ENCODE results near the gene PDE7B. TPM values are rescaled to one million over a fixed set of nuclear protein-coding genes. Genes with fewer than 3 reads are reported as not detected.

Gene PDE7B
- total and polyA plus RNA-seq, 2 of the 8 experiments (the other 6 are each of a cell fraction or from before 2014, with no cell fraction given): not detected

DNA sequence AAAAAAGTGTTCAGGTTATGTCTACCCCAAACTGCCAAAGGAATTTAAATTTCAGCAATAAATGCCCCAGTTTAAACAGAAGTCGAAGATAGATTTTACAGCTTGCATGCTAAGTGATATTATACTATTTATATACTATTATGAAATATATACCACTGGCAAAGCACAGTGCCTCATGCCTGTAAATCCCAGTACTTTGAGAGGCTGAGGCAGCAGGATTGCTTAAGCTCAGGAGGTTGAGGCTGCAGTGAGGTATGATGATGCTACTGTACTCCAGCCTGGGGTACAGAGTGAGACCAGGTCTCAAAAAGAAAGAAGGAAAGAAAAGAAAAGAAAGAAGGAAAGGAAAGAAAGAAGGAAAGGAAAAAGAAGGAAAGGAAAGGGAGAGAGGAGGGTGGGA, 296.6 kb downstream of the PDE7B start:
- WGBS, 2 experiments (ENCODE audit: extremely low coverage in 1 of 2, insufficient coverage in 1 of 2, insufficient read length in 1 of 2, insufficient replicate concordance in 2 of 2, low coverage in 1 of 2, low lambda C conversion rate in 2 of 2, missing lambda C conversion rate in 1 of 2): 93% methylated on average over 1 of the region's 1 CpG; no CpG with 5 or more reads in 1 of the 2 experiments

More for the DNA sequence above, 296.6 kb downstream of the PDE7B start:
- H3K14ac ChIP-seq (ENCODE audit: insufficient read length): no peak overlapping the region
- H4K5ac ChIP-seq (ENCODE audit: insufficient read length, low read depth, low read length): no peak overlapping the region
- no peaks in the 10 kb centered on the region for H3K4me1 ChIP-seq (replicated peaks in 1 of 4; ENCODE audit: control insufficient read depth in 3 of 4, insufficient read depth in 4 of 4, low read length in 3 of 4)
- no peak overlapping the region for H4K8ac ChIP-seq (ENCODE audit: extremely low read depth, insufficient read depth, low read length)
- H3K56ac ChIP-seq (replicated peaks; ENCODE audit: insufficient read length, low read depth, low read length): no peak overlapping the region
- no peak overlapping the region for H4K91ac ChIP-seq (replicated peaks; ENCODE audit: insufficient read length, low read length)
- no peak overlapping the region for H2BK20ac ChIP-seq (ENCODE audit: low read length)
- H2BK5ac ChIP-seq (ENCODE audit: low read depth, low read length): no peak overlapping the region
- FAIRE-seq (no peak), DNase-seq (ENCODE audit: low read depth in 1 of 2, low spot score in 2 of 2) (no peak)
- no peak overlapping the region for H2BK15ac ChIP-seq (ENCODE audit: low read length)
- H2BK120ac ChIP-seq (replicated peaks; ENCODE audit: low read depth, low read length): no peak overlapping the region
- no peak overlapping the region for H2BK12ac ChIP-seq (ENCODE audit: low read depth, low read length)
- H2AK5ac ChIP-seq (ENCODE audit: low read depth, low read length): no peak overlapping the region
- H4K20me1 ChIP-seq (replicated peaks in 1 of 2; ENCODE audit: control insufficient read depth in 1 of 2, insufficient read depth in 2 of 2, low read length in 2 of 2): no peaks in the 10 kb centered on the region
- H3K4me2 ChIP-seq (ENCODE audit: insufficient read depth in 1 of 2, low read depth in 2 of 2, low read length in 2 of 2): no peak overlapping the region
- H3K27me3 ChIP-seq (replicated peaks in 1 of 4; ENCODE audit: control insufficient read depth in 3 of 4, extremely low read depth in 1 of 4, insufficient read depth in 3 of 4, low read length in 3 of 4): no peaks in the 10 kb centered on the region
- H3K36me3 ChIP-seq (ENCODE audit: control insufficient read depth in 2 of 4, insufficient read depth in 4 of 4, low read length in 3 of 4): no peaks in the 10 kb centered on the region
- no peak overlapping the region for H3K23ac ChIP-seq (ENCODE audit: insufficient read length)
- no peaks in the 10 kb centered on the region for H3K79me1 ChIP-seq (ENCODE audit: low read depth, low read length)
- no peak overlapping the region for H3K4me3 ChIP-seq (ENCODE audit: extremely low read depth in 1 of 4, insufficient read depth in 2 of 4, low read depth in 3 of 4, low read length in 4 of 4)
- H3K9me3 ChIP-seq (ENCODE audit: insufficient read depth in 2 of 2, low read depth in 1 of 2, low read length in 1 of 2): no peaks in the 10 kb centered on the region
- TF ChIP-seq YY1 (IDR thresholded peaks at IDR 0.05; ENCODE audit: low read depth, low read length): no peak
- H3K4ac ChIP-seq (replicated peaks; ENCODE audit: insufficient read length, low read depth, low read length): no peak overlapping the region
- H2AFZ ChIP-seq (ENCODE audit: low read length): no peak overlapping the region
- H3K79me2 ChIP-seq (ENCODE audit: control insufficient read depth in 1 of 2, insufficient read depth in 2 of 2, low read length in 2 of 2): no peaks in the 10 kb centered on the region
- H3K27ac ChIP-seq (ENCODE audit: low read depth, low read length): no peak overlapping the region
- ChIA-PET CTCF (ENCODE audit: partially characterized antibody) (interaction anchor here (1.4 kb wide), 1 partner anchor 21 kb away, joined by 3 read pairs; no protein-coding TSS in a partner anchor), POLR2A (ENCODE audit: partially characterized antibody) (no interaction called here)
- no peaks in the 10 kb centered on the region for H3K23me2 ChIP-seq (ENCODE audit: low read depth, low read length)
- H3K9ac ChIP-seq (replicated peaks in 1 of 4; ENCODE audit: extremely low read depth in 1 of 4, low read depth in 3 of 4, low read length in 3 of 4): no peak overlapping the region; a peak in 1 of 7 replicates
- no peak overlapping the region for H3K18ac ChIP-seq (ENCODE audit: extremely low read depth, low read length)

Measured in H1 (cell line).